PC-9 (cell line): ENCODE measurements around the gene NEURL1B. TPM values are rescaled to one million over a fixed set of nuclear protein-coding genes. Genes with fewer than 3 reads are reported as not detected.

Source experiments
- BruUV-seq: library from RNA; stranded (reverse); fragments of 400-500 nt; replicated peaks from 2 replicates; lab custom pipeline; 2021; lab: Mats Ljungman, UMichigan
- CTCF ChIA-PET: fragments of 300-600 bp; sonication (Branson Sonifier 250); formaldehyde crosslinking; loops from one replicate; lab custom pipeline; 2022; ENCODE audit warnings: antibody characterized with exemption; lab: Charles Lee
- POLR2A ChIA-PET: fragments of 300-600 bp; sonication (Branson Sonifier 250); formaldehyde crosslinking; loops from one replicate; lab custom pipeline; 2022; ENCODE audit warnings: antibody characterized with exemption; ENCODE audit not compliant: unreplicated experiment; lab: Charles Lee
- DNase-seq, 2 experiments: peaks; one replicate each; pipeline versions ENCODE4 v3.0.0 to v3.0.0-alpha.2; 2015 to 2022; ENCODE audit warnings: mixed read lengths in 1 of 2
- H2AFZ ChIP-seq: fragments of 200-600 bp; sonication (generic); 2 replicates; pipeline ENCODE4 v1.8.1; 2017; ENCODE audit warnings: antibody characterized with exemption
- H3F3A ChIP-seq: fragments of 200-600 bp; sonication (generic); 2 replicates; pipeline ENCODE4 v1.8.1; 2017; ENCODE audit warnings: antibody characterized with exemption, mild to moderate bottlenecking, low read depth; ENCODE audit not compliant: insufficient read depth
- H3K27ac ChIP-seq: fragments of 200-600 bp; sonication (generic); 2 replicates; pipeline ENCODE4 v1.6.1; 2016; ENCODE audit warnings: mixed run types
- H3K27me3 ChIP-seq: fragments of 200-600 bp; sonication (generic); 2 replicates; pipeline ENCODE4 v1.6.1; 2016; ENCODE audit warnings: low read depth, mixed run types; ENCODE audit not compliant: insufficient read depth
- H3K36me3 ChIP-seq: fragments of 200-600 bp; sonication (generic); 2 replicates; pipeline ENCODE4 v1.6.1; 2016; ENCODE audit warnings: low read depth, mixed run types
- H3K4me1 ChIP-seq: fragments of 200-600 bp; sonication (generic); replicated peaks from 2 replicates; pipeline ENCODE4 v1.6.1; 2016; ENCODE audit warnings: mixed run types; ENCODE audit not compliant: insufficient read depth
- H3K4me2 ChIP-seq: fragments of 200-600 bp; sonication (generic); 2 replicates; pipeline ENCODE4 v1.6.1; 2017; ENCODE audit warnings: mixed run types
- H3K4me3 ChIP-seq: fragments of 200-600 bp; sonication (generic); 2 replicates; pipeline ENCODE4 v1.6.1; 2016; ENCODE audit warnings: mixed run types
- H3K79me2 ChIP-seq: fragments of 200-600 bp; sonication (generic); 2 replicates; pipeline ENCODE4 v1.6.1; 2017; ENCODE audit warnings: low read depth, mixed run types
- H3K9me2 ChIP-seq: fragments of 200-600 bp; sonication (generic); 2 replicates; pipeline ENCODE4 v1.8.1; 2017; ENCODE audit warnings: mild to moderate bottlenecking; ENCODE audit not compliant: insufficient read depth
- H3K9me3 ChIP-seq: fragments of 200-600 bp; sonication (generic); 2 replicates; pipeline ENCODE4 v1.8.1; 2016; ENCODE audit warnings: low read depth; ENCODE audit not compliant: insufficient read depth
- H4K20me1 ChIP-seq: fragments of 200-600 bp; sonication (generic); 2 replicates; pipeline ENCODE4 v1.8.1; 2017; ENCODE audit not compliant: insufficient read depth
- CTCF ChIP-seq: fragments of 200-600 bp; sonication (generic); conservative IDR thresholded peaks from 2 replicates; pipeline ENCODE4 v1.6.1; 2017; ENCODE audit warnings: mixed run types, antibody characterized with exemption, mild to moderate bottlenecking, moderate library complexity
- EZH2 ChIP-seq: fragments of 200-600 bp; sonication (generic); IDR thresholded peaks from 2 replicates; pipeline ENCODE4 v1.8.0; 2017; ENCODE audit warnings: antibody characterized with exemption, low read depth
- intact Hi-C: fragments of 100-400 bp; cut with micrococcal nuclease; formaldehyde crosslinking; loops from one replicate; pipeline ENCODE4 v1.10.0; 2022; ENCODE audit not compliant: unreplicated experiment
- total RNA-seq: library from RNA; stranded (reverse); gene quantifications from 2 replicates; pipeline ENCODE4 v1.2.3, GENCODE V29; 2021

NEURL1B gene
- total RNA-seq, 1 experiment from 2014 or later = 14.3 TPM

- peaks cover 23% of the 10 kb centered on the region; the same call in 1 of the 2 replicates for H3F3A ChIP-seq
- TF ChIP-seq CTCF (no peak), EZH2 (no peak)
- no peaks in the 10 kb centered on the region for H3K27me3 ChIP-seq
- no peaks in the 10 kb centered on the region for H3K36me3 ChIP-seq
- CTCF ChIA-PET = no interaction called here
- H3K79me2 ChIP-seq = no peaks in the 10 kb centered on the region
- peaks cover 52% of the 10 kb centered on the region for H3K4me1 ChIP-seq
- intact Hi-C loops = no loop called here
- peak overlapping the region; percentile 71; the same call in 1 of the 2 replicates for H2AFZ ChIP-seq
- POLR2A ChIA-PET = no interaction called here
- H4K20me1 ChIP-seq = no peaks in the 10 kb centered on the region
- peak overlapping the region; percentile 88 for H3K27ac ChIP-seq
- H3K4me3 ChIP-seq = no peak overlapping the region
- no peaks in the 10 kb centered on the region for H3K9me3 ChIP-seq
- H3K9me2 ChIP-seq = no peaks in the 10 kb centered on the region
- no peak for DNase-seq
- no TSS peak for BruUV-seq
- peak overlapping the region; percentile 66 for H3K4me2 ChIP-seq
Measured at GRCh38 chr5:172687940-172688339, 46.9 kb downstream of the NEURL1B start.

- Histone ChIP-seq H3K79me2 (no peaks in the 10 kb centered on the region), H2AFZ (peak overlapping the region; percentile 71; the same call in 1 of the 2 replicates), H3K9me2 (no peaks in the 10 kb centered on the region), H3F3A (peaks cover 23% of the 10 kb centered on the region; the same call in 1 of the 2 replicates), H3K27me3 (no peaks in the 10 kb centered on the region), H3K4me2 (peak overlapping the region; percentile 66), H3K4me1 (peaks cover 52% of the 10 kb centered on the region), H3K4me3 (peak overlapping the region; percentile 20; the same call in 1 of the 2 replicates), H3K9me3 (no peaks in the 10 kb centered on the region), H3K27ac (peak overlapping the region; percentile 88), H4K20me1 (no peaks in the 10 kb centered on the region), H3K36me3 (no peaks in the 10 kb centered on the region)
- BruUV-seq = TSS peak; percentile 30
- POLR2A ChIA-PET = no interaction called here
- DNase-seq = peak; percentile 82 to 97
- CTCF ChIA-PET = interaction anchor here (0.6 kb wide), 1 partner anchor 227 kb away, joined by 5 read pairs; no protein-coding TSS in a partner anchor
- no peak for TF ChIP-seq CTCF
- intact Hi-C loops = no loop called here
Measured at GRCh38 chr5:172688349-172689217, 47.5 kb downstream of the NEURL1B start.

- BruUV-seq = no TSS peak
- H2AFZ ChIP-seq = peak overlapping the region; percentile 29; the same call in 1 of the 2 replicates
- no peaks in the 10 kb centered on the region for H3K27me3 ChIP-seq
- peak overlapping the region; percentile 66 for H3K4me2 ChIP-seq
- ChIA-PET POLR2A (interaction anchor here (0.5 kb wide), 1 partner anchor 270 kb away, joined by 5 read pairs; the partner anchor contains the start of gene RPL26L1), CTCF (interaction anchor here (0.6 kb wide), 1 partner anchor 227 kb away, joined by 5 read pairs; no protein-coding TSS in a partner anchor)
- peaks cover 52% of the 10 kb centered on the region for H3K4me1 ChIP-seq
- no peaks in the 10 kb centered on the region for H3K36me3 ChIP-seq
- H3F3A ChIP-seq = peaks cover 23% of the 10 kb centered on the region; the same call in 1 of the 2 replicates
- TF ChIP-seq EZH2 (no peak), CTCF (no peak)
- no peaks in the 10 kb centered on the region for H3K79me2 ChIP-seq
- no peaks in the 10 kb centered on the region for H3K9me2 ChIP-seq
- H3K4me3 ChIP-seq = no peak overlapping the region; the same call in 1 of the 2 replicates
- intact Hi-C loops = no loop called here
- H3K9me3 ChIP-seq = no peaks in the 10 kb centered on the region
- H4K20me1 ChIP-seq = no peaks in the 10 kb centered on the region
- H3K27ac ChIP-seq = peak overlapping the region; percentile 88
- no peak for DNase-seq
Measured at GRCh38 chr5:172689218-172689572, 48.1 kb downstream of the NEURL1B start.
